ENCODE data around the gene EPHA3. TPM values are rescaled to one million over a fixed set of nuclear protein-coding genes. Genes with fewer than 3 reads are reported as not detected.

Gene EPHA3
- total and polyA plus RNA-seq, 2 of the 4 experiments (the other 2 are of a cell fraction): 0.10 to 0.18 TPM

GRCh38 chr3:89245612-89246011 is 138.2 kb downstream of the EPHA3 start:
- H3K9me3 ChIP-seq (ENCODE audit: control insufficient read depth, insufficient read depth, low read length): no peaks in the 10 kb centered on the region
- no peak overlapping the region for H2AK9ac ChIP-seq (replicated peaks; ENCODE audit: low read depth, low read length, poor library complexity)
- no peak overlapping the region for H4K5ac ChIP-seq (ENCODE audit: low read depth, low read length)
- DNase-seq (no peak), ATAC-seq (ENCODE audit: low read depth) (no peak)
- no peak overlapping the region for H2BK15ac ChIP-seq (ENCODE audit: low read depth, low read length)
- no peak overlapping the region for H3K4ac ChIP-seq (ENCODE audit: low read depth, low read length)
- no peak for TF ChIP-seq RFX5 (IDR thresholded peaks at IDR 0.05; ENCODE audit: low read depth, low read length)
- TF ChIP-seq USF2 (IDR thresholded peaks at IDR 0.05; ENCODE audit: low read depth, low read length): no peak
- no peak for TF ChIP-seq MXI1 (IDR thresholded peaks at IDR 0.05; ENCODE audit: borderline replicate concordance, low read depth, low read length)
- TF ChIP-seq NFE2L2 (IDR thresholded peaks at IDR 0.05; ENCODE audit: low read depth, low read length): no peak
- no peak for TF ChIP-seq CHD1 (IDR thresholded peaks at IDR 0.05; ENCODE audit: low read depth, low read length)
- no peak for TF ChIP-seq ELK1 (IDR thresholded peaks at IDR 0.05; ENCODE audit: borderline replicate concordance, low read depth, low read length)
- TF ChIP-seq RAD21 (IDR thresholded peaks at IDR 0.05; ENCODE audit: low read length): no peak
- TF ChIP-seq MAZ (IDR thresholded peaks at IDR 0.05; ENCODE audit: borderline replicate concordance, low read depth, low read length): no peak
- TF ChIP-seq SMC3 (IDR thresholded peaks at IDR 0.05; ENCODE audit: low read depth, low read length): no peak
- no peak for TF ChIP-seq CTCF (conservative IDR thresholded peaks at IDR 0.05; ENCODE audit: low read depth, low read length)
- no peak for TF ChIP-seq FOS (IDR thresholded peaks at IDR 0.05; ENCODE audit: low read depth, low read length)
- no peak for TF ChIP-seq RCOR1 (IDR thresholded peaks at IDR 0.05; ENCODE audit: insufficient replicate concordance, low read length)
- no peak for TF ChIP-seq BHLHE40 (IDR thresholded peaks at IDR 0.05; ENCODE audit: low read depth, low read length)
- TF ChIP-seq CEBPB (IDR thresholded peaks at IDR 0.05; ENCODE audit: low read depth, low read length): no peak
- no peak for TF ChIP-seq POLR2A (IDR thresholded peaks at IDR 0.05; ENCODE audit: low read depth, low read length)
- TF ChIP-seq MAFK (IDR thresholded peaks at IDR 0.05; ENCODE audit: low read depth, low read length): no peak
- H2BK120ac ChIP-seq (ENCODE audit: low read depth, low read length): no peak overlapping the region
- no peak overlapping the region for H2AFZ ChIP-seq (replicated peaks; ENCODE audit: low read length, poor library complexity)
- WGBS, 2 experiments (ENCODE audit: extremely low coverage in 2 of 2, insufficient read length in 1 of 2): no CpG with 5 or more reads among the region's 2 CpGs
- no peaks in the 10 kb centered on the region for H3K36me3 ChIP-seq (ENCODE audit: control insufficient read depth, insufficient read depth, low read length)
- no peak overlapping the region for H2BK20ac ChIP-seq (ENCODE audit: low read depth, low read length)
- H3K4me2 ChIP-seq (ENCODE audit: low read depth, low read length): no peak overlapping the region
- H3K79me1 ChIP-seq (ENCODE audit: low read depth in 1 of 2, low read length in 2 of 2): no peaks in the 10 kb centered on the region
- ChIA-PET CTCF (no interaction called here), POLR2A (ENCODE audit: unreplicated experiment) (no interaction called here)
- no peak overlapping the region for H3K14ac ChIP-seq (replicated peaks; ENCODE audit: low read depth, low read length)
- in situ Hi-C loops (cut with MboI; ENCODE audit: low sequenced_read_pairs) (no loop called here), intact Hi-C loops (cut with micrococcal nuclease) (no loop called here), dilution Hi-C loops (cut with HindIII; ENCODE audit: low sequenced_read_pairs, unreplicated experiment) (no loop called here)
- H3K27me3 ChIP-seq (ENCODE audit: control insufficient read depth, insufficient read depth, low read length): no peaks in the 10 kb centered on the region
- no peak overlapping the region for H3K9ac ChIP-seq (ENCODE audit: low read depth, low read length)
- no TSS peak for BruUV-seq (replicated peaks)
- H4K20me1 ChIP-seq (ENCODE audit: insufficient read depth, low read length): no peaks in the 10 kb centered on the region
- no peak overlapping the region for H3K4me3 ChIP-seq (ENCODE audit: insufficient read depth, low read depth, low read length)
- H2AK5ac ChIP-seq (ENCODE audit: low read depth, low read length): no peak overlapping the region
- H3K4me1 ChIP-seq (ENCODE audit: control insufficient read depth, insufficient read depth, low read length): no peaks in the 10 kb centered on the region
- no peak overlapping the region for H2BK5ac ChIP-seq (ENCODE audit: low read depth, low read length, poor library complexity, severe bottlenecking)
- H3K23ac ChIP-seq (ENCODE audit: low read depth, low read length): no peak overlapping the region
- no peaks in the 10 kb centered on the region for H3K9me1 ChIP-seq (ENCODE audit: insufficient read depth, low read length)
- H3K18ac ChIP-seq (ENCODE audit: low read depth, low read length): no peak overlapping the region
- H4K91ac ChIP-seq (ENCODE audit: insufficient read depth, low read depth, low read length): no peak overlapping the region
- H3K56ac ChIP-seq (ENCODE audit: extremely low read depth, insufficient read depth, low read length): no peak overlapping the region
- no peak overlapping the region for H4K8ac ChIP-seq (ENCODE audit: low read depth in 2 of 2, low read length in 2 of 2)
- H3K27ac ChIP-seq (ENCODE audit: insufficient read depth, low read length): no peak overlapping the region
